K562 (cell line): Measurements from ENCODE around the gene TAS2R8. TPM values are rescaled to one million over a fixed set of nuclear protein-coding genes. Genes with fewer than 3 reads are reported as not detected.
A peak's percentile ranks its signal among the peaks of the same experiment; 100 is the strongest.

Experiments used
- ATAC-seq: fragments of 200-7000 bp; cut with Tn5 transposase; 3 replicates; pipeline ENCODE4 v1.9.1; 2020; ENCODE audit warnings: moderate library complexity
- BruUV-seq: library from RNA; stranded (reverse); fragments of 400-500 nt; replicated peaks from 2 replicates; lab custom pipeline; 2021; lab: Mats Ljungman, UMichigan
- CTCF ChIA-PET: fragments of 300-600 bp; formaldehyde crosslinking; extraction: SDS; loops from one replicate; lab custom pipeline; 2021; ENCODE audit warnings: low intra/inter-chr PET ratio; lab: Yijun Ruan, JAX
- POLR2A ChIA-PET: fragments of 300-600, 350-650 bp; sonication (Branson Sonifier 250); formaldehyde crosslinking; extraction: SDS; loops from one replicate; lab custom pipeline; 2021; ENCODE audit warnings: antibody characterized with exemption, inconsistent platforms; lab: Yijun Ruan, JAX
- DNase-seq, 4 experiments: peaks; one replicate each; pipeline versions ENCODE4 v3.0.0 to v3.0.0-alpha.2; 2011 to 2018; ENCODE audit warnings: low spot score in 3 of 4, mixed read lengths in 3 of 4; ENCODE audit errors: extremely low read depth in 1 of 4
- FAIRE-seq: peaks from 2 replicates; lab custom pipeline; 2011; peaks lifted over from hg19 to GRCh38; lab: Jason Lieb, UNC
- H2AFZ ChIP-seq: 2 replicates; pipeline ENCODE4 v1.6.0; 2011; ENCODE audit warnings: low read depth, low read length, control low read depth, inconsistent platforms
- H3K27ac ChIP-seq: fragments of 200-600 bp; 3 replicates; pipeline ENCODE4 v1.8.0; 2011; ENCODE audit warnings: low read depth, mild to moderate bottlenecking, control low read depth, inconsistent platforms, low read length, moderate library complexity, mixed read lengths; ENCODE audit errors: extremely low read depth
- H3K27me3 ChIP-seq, 2 experiments: fragments of 300-600 bp in 1 of 2; 2 replicates in 1 of 2; 3 replicates in 1 of 2; pipeline versions ENCODE4 v1.6.0 to v1.8.0; 2011; ENCODE audit warnings: inconsistent platforms in 2 of 2, low read length in 2 of 2, mild to moderate bottlenecking in 1 of 2, mixed read lengths in 1 of 2, moderate library complexity in 1 of 2; ENCODE audit not compliant: control insufficient read depth in 2 of 2, insufficient read depth in 2 of 2
- H3K36me3 ChIP-seq: fragments of 300-600 bp; 3 replicates; pipeline ENCODE4 v1.8.0; 2011; ENCODE audit warnings: mild to moderate bottlenecking, low read length, inconsistent platforms; ENCODE audit not compliant: control insufficient read depth, insufficient read depth
- H3K4me1 ChIP-seq, 2 experiments: fragments of 200-600 bp in 1 of 2; replicated peaks in 1 of 2; 2 replicates in 1 of 2; 3 replicates in 1 of 2; pipeline versions ENCODE4 v1.5.1 to v1.8.0; 2011; ENCODE audit warnings: inconsistent platforms in 2 of 2, low read length in 2 of 2, mild to moderate bottlenecking in 1 of 2, mixed read lengths in 1 of 2, moderate library complexity in 1 of 2; ENCODE audit not compliant: control insufficient read depth in 2 of 2, insufficient read depth in 2 of 2
- H3K4me2 ChIP-seq: 2 replicates; pipeline ENCODE4 v1.6.1; 2011; ENCODE audit warnings: low read length, control low read depth, inconsistent platforms, mixed read lengths; ENCODE audit not compliant: insufficient read depth
- H3K4me3 ChIP-seq: fragments of 200-600 bp; sonication (generic), shearing (Covaris generic); 2 replicates; pipeline ENCODE4 v1.5.1; 2016; ENCODE audit warnings: control low read depth, inconsistent platforms
- H3K79me2 ChIP-seq: fragments of 200-600 bp; 3 replicates; pipeline ENCODE4 v1.8.0; 2011; ENCODE audit warnings: low read length, inconsistent platforms; ENCODE audit not compliant: control insufficient read depth, insufficient read depth
- H3K9ac ChIP-seq, 2 experiments: 2 replicates each; pipeline versions ENCODE4 v1.6.0 to v1.6.1; 2011; ENCODE audit warnings: low read depth in 2 of 2, low read length in 2 of 2, control low read depth in 1 of 2, inconsistent platforms in 1 of 2, mild to moderate bottlenecking in 1 of 2, mixed read lengths in 1 of 2; ENCODE audit not compliant: insufficient read depth in 1 of 2
- H3K9me1 ChIP-seq: one replicate; pipeline ENCODE4 v1.6.0; 2011; ENCODE audit warnings: inconsistent platforms, mild to moderate bottlenecking, low read length, moderate library complexity; ENCODE audit not compliant: control insufficient read depth, insufficient read depth
- H3K9me3 ChIP-seq: replicated peaks from 2 replicates; pipeline ENCODE4 v1.5.1; 2011; ENCODE audit warnings: low read depth, low read length, inconsistent platforms; ENCODE audit not compliant: control insufficient read depth, insufficient read depth
- H4K20me1 ChIP-seq: replicated peaks from 2 replicates; pipeline ENCODE4 v1.6.1; 2011; ENCODE audit warnings: low read length, inconsistent platforms, mixed read lengths; ENCODE audit not compliant: control insufficient read depth, insufficient read depth
- ATF3 ChIP-seq, 2 experiments: fragments of 450-650 bp in 1 of 2; sonication (generic) in 1 of 2; formaldehyde crosslinking in 1 of 2; IDR thresholded peaks in 1 of 2; conservative IDR thresholded peaks in 1 of 2; 2 replicates each; pipeline versions ENCODE4 v1.6.1 to v1.8.1; 2016 to 2023; ENCODE audit warnings: mild to moderate bottlenecking in 2 of 2, moderate library complexity in 2 of 2, inconsistent platforms in 1 of 2, missing genetic modification reagents in 1 of 2
- CEBPB ChIP-seq: fragments of 450-650 bp; IDR thresholded peaks from 2 replicates; pipeline ENCODE4 v1.6.1; 2016; ENCODE audit warnings: missing genetic modification characterization, missing compliant biosample characterization
- CEBPG ChIP-seq, 3 experiments: fragments of 200-800 bp in 1 of 3; sonication (Bioruptor generic) in 1 of 3; sonication (generic) in 1 of 3; formaldehyde crosslinking in 1 of 3; IDR thresholded peaks in 2 of 3; conservative IDR thresholded peaks in 1 of 3; 2 replicates each; pipeline versions ENCODE4 v1.6.1 to v1.8.0; 2016 to 2022; ENCODE audit warnings: missing compliant biosample characterization in 2 of 3, missing genetic modification characterization in 2 of 3, mild to moderate bottlenecking in 1 of 3, missing genetic modification reagents in 1 of 3
- POLR3A ChIP-seq: IDR thresholded peaks from 2 replicates; pipeline ENCODE4 v1.6.1; 2011; ENCODE audit warnings: borderline replicate concordance, mild to moderate bottlenecking, moderate library complexity; ENCODE audit not compliant: insufficient read length, insufficient read depth; ENCODE audit errors: extremely low read depth
- ZNF592 ChIP-seq: fragments of 450-650 bp; IDR thresholded peaks from 2 replicates; pipeline ENCODE4 v1.6.1; 2017; ENCODE audit warnings: antibody characterized with exemption, mild to moderate bottlenecking
- ZNF695 ChIP-seq: fragments of 450-650 bp; formaldehyde crosslinking; IDR thresholded peaks from 2 replicates; pipeline ENCODE4 v1.4.0; 2020; ENCODE audit warnings: mild to moderate bottlenecking, moderate library complexity
- WGBS: fragments of 100-300 bp; shearing (Covaris generic); methylation state at CpG from one replicate; pipeline ENCODE4 v1.1.6; 2016; ENCODE audit warnings: low coverage, mixed read lengths; ENCODE audit not compliant: insufficient coverage; ENCODE audit errors: missing lambda C conversion rate; 5-methylcytosine and 5-hydroxymethylcytosine counted together
- in situ Hi-C: fragments of 300-500 bp; cut with MboI; formaldehyde crosslinking; loops from 4 replicates; pipeline ENCODE4 v1.15.0; 2018; ENCODE audit warnings: inconsistent platforms, mixed read lengths
- intact Hi-C: fragments of 100-400 bp; cut with micrococcal nuclease; formaldehyde crosslinking; loops from 2 replicates; pipeline ENCODE4 v1.14.2; 2022
- polyA plus RNA-seq, 8 experiments: library from polyadenylated mRNA; depleted of rRNA in 4 of 8; stranded (reverse) in 5 of 8; unstranded in 3 of 8; fragments of >200 nt; fragmentation: Nextera tagmentation in 2 of 8; fragmentation: Illumina TruSeq in 1 of 8; extraction: Ambion mirVana in 2 of 8; extraction: Trizol in 1 of 8; gene quantifications; 2 replicates each; pipeline versions ENCODE4 v1.2.1 to v1.2.3, GENCODE V29; 2011 to 2014; ENCODE audit warnings: inconsistent platforms in 1 of 8, missing spikeins in 1 of 8
- total RNA-seq, 7 experiments: library from RNA; depleted of rRNA in 6 of 7; stranded (reverse); fragments of >200 nt in 6 of 7; fragmentation: Illumina TruSeq in 2 of 7; extraction: Trizol in 2 of 7; gene quantifications; 2 replicates each; pipeline versions ENCODE4 v1.2.1 to v1.2.3, GENCODE V29; 2011 to 2021; ENCODE audit warnings: low replicate concordance in 1 of 7

The TAS2R8 gene
- total and polyA plus RNA-seq, 9 of the 15 experiments (the other 6 are each of a cell fraction or from before 2014, with no cell fraction given): not detected

- ATAC-seq: no peak
- POLR2A ChIA-PET: no interaction called here
- intact Hi-C loops (no loop called here), in situ Hi-C loops (no loop called here)
- Histone ChIP-seq H3K36me3 (no peaks in the 10 kb centered on the region), H3K9me1 (no peaks in the 10 kb centered on the region), H3K4me2 (no peak overlapping the region), H3K9me3 (no peaks in the 10 kb centered on the region), H3K9ac (no peak overlapping the region), H3K4me3 (no peak overlapping the region), H3K79me2 (no peaks in the 10 kb centered on the region), H3K4me1 (peaks cover 0 to 2% of the 10 kb centered on the region in 2 experiments; a peak in 1 of 5 replicates), H2AFZ (no peak overlapping the region), H3K27ac (no peak overlapping the region), H3K27me3 (no peaks in the 10 kb centered on the region), H4K20me1 (no peaks in the 10 kb centered on the region)
- BruUV-seq: no TSS peak
- CTCF ChIA-PET: no interaction called here
- 2% methylated on average over 5 of the region's 5 CpGs for WGBS
- TF ChIP-seq POLR3A (no peak), ATF3 (IDR thresholded peaks at IDR 0.05) (peak; percentile 48; the same call in 1 of the 2 replicates), ATF3 (CRISPR knock-in tag; conservative IDR thresholded peaks at IDR 0.05) (no peak), ZNF695 (no peak), CEBPB (0 out of 2 replicates have a peak, but pooled peaks have one; percentile 19), ZNF592 (no peak), CEBPG (CRISPR knock-in tag; IDR thresholded peaks at IDR 0.05) (no peak), CEBPG (tag; conservative IDR thresholded peaks at IDR 0.05 in 1 of 2, IDR thresholded peaks at IDR 0.05 in 1 of 2) (peak; percentile 22 to 70; a peak in 3 of 4 replicates)
- no peak for DNase-seq
- FAIRE-seq: no peak
Observed at GRCh38 chr12:10783252-10783651, 23.8 kb downstream of the TAS2R8 start.
